Gastroesophageal sphincter (tissue), 4 donors: ENCODE measurements around the gene OR14J1. TPM values are rescaled to one million over a fixed set of nuclear protein-coding genes. Genes with fewer than 3 reads are reported as not detected.

ENCODE experiments used
- ATAC-seq: fragments of 150-250 bp; one replicate; pipeline ENCODE4 v1.9.1; 2016; ENCODE audit warnings: mild to moderate bottlenecking, moderate library complexity
- H3K27ac ChIP-seq, 4 donors: fragments of 200-600 bp; sonication (generic) in 3 of 4; 1 replicate in 3 of 4; 2 replicates in 1 of 4; pipeline ENCODE4 v1.5.1; 2016 to 2019
- H3K27me3 ChIP-seq: fragments of 200-600 bp; sonication (generic); one replicate; pipeline ENCODE4 v1.5.1; 2019
- H3K36me3 ChIP-seq, 2 donors: fragments of 200-600 bp; sonication (generic); one replicate each; pipeline ENCODE4 v1.5.1; 2019; ENCODE audit warnings: control low read depth in 1 of 2
- H3K4me1 ChIP-seq, 3 donors: fragments of 200-600 bp; sonication (generic); 1 replicate in 2 of 3; 2 replicates in 1 of 3; pipeline ENCODE4 v1.5.1; 2016 to 2019; ENCODE audit warnings: control low read depth in 2 of 3
- H3K4me3 ChIP-seq, 2 donors: fragments of 200-600 bp; sonication (generic); one replicate each; pipeline ENCODE4 v1.5.1; 2019; ENCODE audit warnings: mild to moderate bottlenecking in 1 of 2, moderate library complexity in 1 of 2
- H3K9me3 ChIP-seq, 3 donors: fragments of 200-600 bp; sonication (generic); one replicate each; pipeline ENCODE4 v1.5.1; 2017 to 2019; ENCODE audit warnings: control low read depth in 2 of 3
- EP300 ChIP-seq: sonication (generic); formaldehyde crosslinking; IDR thresholded peaks from one replicate; pipeline ENCODE4 v1.6.1; 2017; ENCODE audit warnings: antibody characterized with exemption, mild to moderate bottlenecking
- POLR2A ChIP-seq, 2 donors: fragments of 450-650 bp; IDR thresholded peaks; one replicate each; pipeline ENCODE4 v1.6.1; 2017; ENCODE audit warnings: antibody characterized with exemption in 2 of 2, mild to moderate bottlenecking in 2 of 2, moderate library complexity in 1 of 2
- POLR2AphosphoS5 ChIP-seq: sonication (generic); formaldehyde crosslinking; IDR thresholded peaks from one replicate; pipeline ENCODE4 v1.6.1; 2017; ENCODE audit warnings: antibody characterized with exemption
- WGBS, 2 donors: methylation state at CpG; one replicate each; pipeline ENCODE4 v1.1.5; 2018; ENCODE audit warnings: low coverage in 1 of 2; 5-methylcytosine and 5-hydroxymethylcytosine counted together
- total RNA-seq, 4 donors: library from RNA; depleted of rRNA; stranded (reverse); fragments of >200 nt; gene quantifications; one replicate each; pipeline ENCODE4 v1.1.0, GENCODE V29; 2016
- TF ChIP-seq, protein P1 (sequence below), 4 experiments: fragments of 200-600 bp in 2 of 4; fragments of 450-650 bp in 2 of 4; sonication (generic) in 1 of 4; IDR thresholded peaks; one replicate each; pipeline ENCODE4 v1.5.1; 2017 to 2019; ENCODE audit warnings: antibody characterized with exemption in 4 of 4, mild to moderate bottlenecking in 2 of 4, moderate library complexity in 2 of 4

The OR14J1 gene
- total RNA-seq, 4 donors from 2014 or later: not detected

DNA sequence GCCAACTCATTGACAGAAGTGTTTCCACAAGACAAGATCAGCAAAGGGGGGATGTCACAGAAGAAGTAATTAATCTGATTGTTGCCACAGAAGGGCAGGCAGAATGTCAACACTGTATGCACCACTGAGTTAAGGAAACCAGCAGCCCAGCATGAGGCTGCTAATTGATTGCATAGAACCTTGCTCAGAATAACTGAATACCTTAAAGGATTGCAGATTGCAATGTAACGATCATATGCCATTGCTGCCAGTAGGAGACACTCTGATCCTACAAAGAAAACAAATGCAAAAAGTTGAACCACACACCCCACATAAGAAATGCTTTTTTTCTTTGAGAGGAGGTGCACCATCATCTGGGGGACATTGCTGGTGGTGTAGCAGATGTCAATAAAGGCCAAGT lies 54.1 kb downstream of the OR14J1 start:
- H3K36me3 ChIP-seq: no peaks in the 10 kb centered on the region
- TF ChIP-seq, protein P1, sequence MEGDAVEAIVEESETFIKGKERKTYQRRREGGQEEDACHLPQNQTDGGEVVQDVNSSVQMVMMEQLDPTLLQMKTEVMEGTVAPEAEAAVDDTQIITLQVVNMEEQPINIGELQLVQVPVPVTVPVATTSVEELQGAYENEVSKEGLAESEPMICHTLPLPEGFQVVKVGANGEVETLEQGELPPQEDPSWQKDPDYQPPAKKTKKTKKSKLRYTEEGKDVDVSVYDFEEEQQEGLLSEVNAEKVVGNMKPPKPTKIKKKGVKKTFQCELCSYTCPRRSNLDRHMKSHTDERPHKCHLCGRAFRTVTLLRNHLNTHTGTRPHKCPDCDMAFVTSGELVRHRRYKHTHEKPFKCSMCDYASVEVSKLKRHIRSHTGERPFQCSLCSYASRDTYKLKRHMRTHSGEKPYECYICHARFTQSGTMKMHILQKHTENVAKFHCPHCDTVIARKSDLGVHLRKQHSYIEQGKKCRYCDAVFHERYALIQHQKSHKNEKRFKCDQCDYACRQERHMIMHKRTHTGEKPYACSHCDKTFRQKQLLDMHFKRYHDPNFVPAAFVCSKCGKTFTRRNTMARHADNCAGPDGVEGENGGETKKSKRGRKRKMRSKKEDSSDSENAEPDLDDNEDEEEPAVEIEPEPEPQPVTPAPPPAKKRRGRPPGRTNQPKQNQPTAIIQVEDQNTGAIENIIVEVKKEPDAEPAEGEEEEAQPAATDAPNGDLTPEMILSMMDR (IDR thresholded peaks at IDR 0.05): no peak
- TF ChIP-seq POLR2A (IDR thresholded peaks at IDR 0.05) (no peak), EP300 (no peak), POLR2AphosphoS5 (no peak)
- no peaks in the 10 kb centered on the region for H3K4me1 ChIP-seq
- peaks cover 4% of the 10 kb centered on the region for H3K27me3 ChIP-seq
- H3K4me3 ChIP-seq: no peak overlapping the region
- no peak for ATAC-seq
- H3K9me3 ChIP-seq: peaks cover 0 to 1% (median 0%) of the 10 kb centered on the region in 3 donors
- WGBS, 2 donors: 73% methylated on average over 1 of the region's 1 CpG; no CpG with 5 or more reads in 1 of the 2 donors
- no peak overlapping the region for H3K27ac ChIP-seq

Other genes starting within 250 kb of the OR14J1 start
- gene OR2B3, start 214.4 kb upstream of the OR14J1 start, total RNA-seq: not detected
- not detected for gene OR2J1, start 202.2 kb upstream of the OR14J1 start, total RNA-seq
- not detected for gene OR2J3, start 193.6 kb upstream of the OR14J1 start, total RNA-seq
- gene OR2J2, start 130.8 kb upstream of the OR14J1 start, total RNA-seq: not detected
- gene OR5V1, start 67.2 kb downstream of the OR14J1 start, total RNA-seq: not detected
- not detected for gene OR12D3, start 73.6 kb downstream of the OR14J1 start, total RNA-seq
- not detected for gene OR12D2, start 93.9 kb downstream of the OR14J1 start, total RNA-seq
- gene OR12D1, start 113.2 kb downstream of the OR14J1 start, total RNA-seq: not detected
- not detected for gene OR10C1, start 137.6 kb downstream of the OR14J1 start, total RNA-seq
- gene OR11A1, start 155.4 kb downstream of the OR14J1 start, total RNA-seq: not detected
- not detected for gene OR2H1, start 155.5 kb downstream of the OR14J1 start, total RNA-seq
- gene MAS1L, start 186.3 kb downstream of the OR14J1 start, total RNA-seq: not detected